DMS53 (cell line): ENCODE measurements around the gene BUD13.

Experiments used
- DNase-seq: peaks from one replicate; lab custom pipeline; 2025; lab: John Stamatoyannopoulos, UW

The BUD13 gene

GRCh38 chr11:116792869-116793771 lies 20.3 kb upstream of the BUD13 start:
- DNase-seq: no peak

- no peak for DNase-seq
These were observed 19.5 kb upstream of the BUD13 start for GRCh38 chr11:116792144-116792868.

- no peak for DNase-seq
These were observed 19.0 kb upstream of the BUD13 start, which contains the start of gene APOA5 for GRCh38 chr11:116791813-116792143. Gene APOA5, minus strand, starts transcription at chr11:116791879. Its CDS starts 19 bp downstream, at chr11:116791860.

GRCh38 chr11:116791002-116791812 lies 18.4 kb upstream of the BUD13 start:
- DNase-seq: peak; percentile 84

- no peak for DNase-seq
These were observed 17.6 kb upstream of the BUD13 start for GRCh38 chr11:116790167-116791001.

- DNase-seq: no peak
These were observed 16.2 kb upstream of the BUD13 start for GRCh38 chr11:116788975-116789374.

GRCh38 chr11:116788534-116788933 lies 15.7 kb upstream of the BUD13 start:
- no peak for DNase-seq

GRCh38 chr11:116787786-116788486 lies 15.1 kb upstream of the BUD13 start, which contains the start of gene ZPR1:
Gene ZPR1, minus strand, starts transcription at chr11:116788023. Its CDS starts 33 bp downstream, at chr11:116787990.
- peak; percentile 89 for DNase-seq

GRCh38 chr11:116787436-116787785 lies 14.6 kb upstream of the BUD13 start:
- peak; percentile 47 for DNase-seq

- no peak for DNase-seq
These were observed 14.2 kb upstream of the BUD13 start for GRCh38 chr11:116786966-116787365.

- DNase-seq: no peak
These were observed 13.5 kb upstream of the BUD13 start for GRCh38 chr11:116786326-116786725.

- DNase-seq: no peak
These were observed 9.9 kb upstream of the BUD13 start for GRCh38 chr11:116782728-116783127.

GRCh38 chr11:116778556-116778955 lies 5.8 kb upstream of the BUD13 start:
- no peak for DNase-seq

- DNase-seq: no peak
These were observed 4.3 kb upstream of the BUD13 start for GRCh38 chr11:116777056-116777455.

GRCh38 chr11:116776522-116776984 lies 3.8 kb upstream of the BUD13 start:
- peak; percentile 18 for DNase-seq

GRCh38 chr11:116775975-116776374 lies 3.2 kb upstream of the BUD13 start:
- no peak for DNase-seq

- DNase-seq: peak; percentile 29
These were observed 1.9 kb upstream of the BUD13 start for GRCh38 chr11:116774661-116775060.

GRCh38 chr11:116773203-116774097 lies 663 bp upstream of the BUD13 start:
- DNase-seq: peak; percentile 90

- peak; percentile 14 for DNase-seq
These were observed 852 bp downstream of the BUD13 start for GRCh38 chr11:116771935-116772334.

- DNase-seq: no peak
These were observed 10.7 kb downstream of the BUD13 start for GRCh38 chr11:116762132-116762531.
